HCT116 (cell line): ENCODE measurements around the gene FBXO31. TPM values are rescaled to one million over a fixed set of nuclear protein-coding genes. Genes with fewer than 3 reads are reported as not detected.

Experiments used
- ATAC-seq: fragments of 200-7000 bp; cut with Tn5 transposase; 2 replicates; pipeline ENCODE4 v1.9.1; 2020; ENCODE audit warnings: mild to moderate bottlenecking, moderate library complexity
- BruUV-seq: library from RNA; stranded (reverse); fragments of 400-500 nt; replicated peaks from 2 replicates; lab custom pipeline; 2021; lab: Mats Ljungman, UMichigan
- CTCF ChIA-PET: fragments of 300-600 bp; sonication (Branson Sonifier 250); formaldehyde crosslinking; loops from one replicate; lab custom pipeline; 2021; ENCODE audit warnings: antibody characterized with exemption; lab: Charles Lee
- POLR2A ChIA-PET: fragments of 300-600, 350-600 bp; sonication (Branson Sonifier 250); formaldehyde crosslinking; loops from one replicate; lab custom pipeline; 2021; ENCODE audit warnings: antibody characterized with exemption; lab: Charles Lee
- RAD21 ChIA-PET, 2 experiments: fragments of 300-600 bp; sonication (Branson Sonifier 250); formaldehyde crosslinking; loops; one replicate each; lab custom pipeline; 2023; ENCODE audit warnings: low total read pairs in 2 of 2; ENCODE audit not compliant: uncharacterized antibody in 2 of 2, unreplicated experiment in 2 of 2, low non-redundant PET in 1 of 2; lab: Charles Lee
- DNase-seq: peaks from one replicate; pipeline ENCODE4 v3.0.0-alpha.2; 2010; ENCODE audit warnings: low read depth, low spot score
- H2AFZ ChIP-seq: fragments of 200-600 bp; shearing (Covaris generic), sonication (generic); 2 replicates; pipeline ENCODE4 v1.6.1; 2017; ENCODE audit warnings: low read depth, mixed run types, mixed read lengths, antibody characterized with exemption, low read length; ENCODE audit not compliant: poor library complexity, severe bottlenecking
- H3K27ac ChIP-seq: 2 replicates; pipeline ENCODE4 v1.5.1; 2012; ENCODE audit warnings: low read depth, low read length
- H3K27me3 ChIP-seq: fragments of 200-600 bp; sonication (generic); 2 replicates; pipeline ENCODE4 v1.6.1; 2016; ENCODE audit warnings: mixed run types, low read length, mixed read lengths; ENCODE audit not compliant: insufficient read depth
- H3K36me3 ChIP-seq, 2 experiments: fragments of 200-500 bp in 1 of 2; fragments of 200-600 bp in 1 of 2; sonication (Bioruptor generic) in 1 of 2; sonication (generic) in 1 of 2; 2 replicates each; pipeline versions ENCODE4 v1.5.1 to v1.6.1; 2014 to 2016; ENCODE audit warnings: low read length in 2 of 2, inconsistent platforms in 1 of 2, mixed read lengths in 1 of 2, mixed run types in 1 of 2; ENCODE audit not compliant: insufficient read depth in 2 of 2, control insufficient read depth in 1 of 2
- H3K4me1 ChIP-seq, 2 experiments: fragments of 200-600 bp in 1 of 2; sonication (generic) in 1 of 2; 2 replicates each; pipeline versions ENCODE4 v1.5.1 to v1.6.1; 2012 to 2017; ENCODE audit warnings: low read length in 2 of 2, inconsistent platforms in 1 of 2, mild to moderate bottlenecking in 1 of 2, mixed read lengths in 1 of 2, mixed run types in 1 of 2, moderate library complexity in 1 of 2; ENCODE audit not compliant: insufficient read depth in 2 of 2, control insufficient read depth in 1 of 2
- H3K4me2 ChIP-seq: fragments of 200-600 bp; sonication (generic); 2 replicates; pipeline ENCODE4 v1.6.1; 2017; ENCODE audit warnings: mixed run types, low read length, mixed read lengths
- H3K4me3 ChIP-seq, 2 experiments: fragments of 200-600 bp in 1 of 2; sonication (generic) in 1 of 2; replicated peaks in 1 of 2; 2 replicates each; pipeline ENCODE4 v1.5.1; 2011 to 2016; ENCODE audit warnings: low read length in 2 of 2, control low read depth in 1 of 2, low read depth in 1 of 2, mild to moderate bottlenecking in 1 of 2, mixed read lengths in 1 of 2, mixed run types in 1 of 2
- H3K79me2 ChIP-seq: fragments of 200-600 bp; sonication (generic); 2 replicates; pipeline ENCODE4 v1.6.1; 2017; ENCODE audit warnings: mild to moderate bottlenecking, mixed run types, low read length, moderate library complexity, mixed read lengths; ENCODE audit not compliant: insufficient read depth
- H3K9ac ChIP-seq: fragments of 200-600 bp; sonication (generic); 2 replicates; pipeline ENCODE4 v1.6.1; 2016; ENCODE audit warnings: low read length, mixed read lengths
- H3K9me2 ChIP-seq: fragments of 200-600 bp; sonication (generic), shearing (Covaris generic); 2 replicates; pipeline ENCODE4 v1.6.1; 2017; ENCODE audit warnings: mixed run types, mild to moderate bottlenecking, moderate library complexity; ENCODE audit not compliant: insufficient read depth
- H3K9me3 ChIP-seq, 2 experiments: fragments of 200-500 bp in 1 of 2; fragments of 200-600 bp in 1 of 2; sonication (Bioruptor generic) in 1 of 2; sonication (generic) in 1 of 2; 2 replicates each; pipeline ENCODE4 v1.6.1; 2014 to 2017; ENCODE audit warnings: low read length in 2 of 2, mixed read lengths in 2 of 2, inconsistent platforms in 1 of 2, low read depth in 1 of 2, mild to moderate bottlenecking in 1 of 2, mixed run types in 1 of 2, moderate library complexity in 1 of 2; ENCODE audit not compliant: control insufficient read depth in 1 of 2, insufficient read depth in 1 of 2
- H4K20me1 ChIP-seq: fragments of 200-600 bp; sonication (generic), shearing (Covaris generic); 2 replicates; pipeline ENCODE4 v1.6.1; 2017; ENCODE audit warnings: mixed run types, mild to moderate bottlenecking, moderate library complexity; ENCODE audit not compliant: insufficient read depth
- EZH2phosphoT487 ChIP-seq: fragments of 200-600 bp; IDR thresholded peaks from 2 replicates; pipeline ENCODE4 v1.6.1; 2018; ENCODE audit warnings: antibody characterized with exemption, borderline replicate concordance
- FOSL1 ChIP-seq: IDR thresholded peaks from 2 replicates; pipeline ENCODE4 v1.6.1; 2012; ENCODE audit warnings: low read depth
- RAD21 ChIP-seq: IDR thresholded peaks from 2 replicates; pipeline ENCODE4 v1.6.1; 2012; ENCODE audit warnings: low read depth, mild to moderate bottlenecking
- TCF7L2 ChIP-seq: IDR thresholded peaks from 2 replicates; pipeline ENCODE4 v1.7.0; 2011; ENCODE audit warnings: borderline replicate concordance, inconsistent platforms; ENCODE audit not compliant: insufficient read depth, insufficient read length; ENCODE audit errors: extremely low read depth
- ZBTB33 ChIP-seq: IDR thresholded peaks from 2 replicates; pipeline ENCODE4 v1.6.1; 2011; ENCODE audit warnings: mild to moderate bottlenecking, low read length, moderate library complexity; ENCODE audit not compliant: insufficient replicate concordance; ENCODE audit errors: extremely low read depth
- intact Hi-C: fragments of 100-400 bp; cut with micrococcal nuclease; formaldehyde crosslinking; loops from 2 replicates; pipeline ENCODE4 v1.10.0; 2022
- total RNA-seq: library from RNA; stranded (reverse); gene quantifications from one replicate; pipeline ENCODE4 v1.2.1, GENCODE V29; 2021; ENCODE audit not compliant: unreplicated experiment

The FBXO31 gene
- total RNA-seq, 1 experiment from 2014 or later: 52.1 TPM

- H3K4me3 ChIP-seq: no peak overlapping the region
- no peak overlapping the region for H3K9ac ChIP-seq
- peaks cover 6% of the 10 kb centered on the region; the same call in 1 of the 2 replicates for H4K20me1 ChIP-seq
- no peak for DNase-seq
- no peaks in the 10 kb centered on the region for H3K9me3 ChIP-seq
- H3K79me2 ChIP-seq: peaks cover 4% of the 10 kb centered on the region
- ChIA-PET RAD21 (no interaction called here), CTCF (interaction anchor here (1.6 kb wide), 1 partner anchor 312 kb away, joined by 5 read pairs; no protein-coding TSS in a partner anchor), POLR2A (no interaction called here)
- H2AFZ ChIP-seq: no peak overlapping the region
- peaks cover 0 to under 1% of the 10 kb centered on the region in 2 experiments; a peak in 1 of 4 replicates for H3K36me3 ChIP-seq
- H3K9me2 ChIP-seq: no peaks in the 10 kb centered on the region
- H3K27me3 ChIP-seq: no peaks in the 10 kb centered on the region
- no peak overlapping the region for H3K4me2 ChIP-seq
- no peak for ATAC-seq
- intact Hi-C loops: no loop called here
- TF ChIP-seq EZH2phosphoT487 (no peak), ZBTB33 (no peak), TCF7L2 (no peak), FOSL1 (no peak), RAD21 (no peak)
- no TSS peak for BruUV-seq
- H3K27ac ChIP-seq: no peak overlapping the region; the same call in 1 of the 2 replicates
- H3K4me1 ChIP-seq: peaks cover 0 to 8% of the 10 kb centered on the region in 2 experiments; a peak in 2 of 4 replicates
Measured at GRCh38 chr16:87323727-87324410, 59.7 kb downstream of the FBXO31 start.
